Measurements from ENCODE around the gene ACTN1.

GRCh38 chr14:68922201-68922621 lies 56.9 kb downstream of the ACTN1 start:
- no peak for TF ChIP-seq TCF7L2 (IDR thresholded peaks at IDR 0.05; ENCODE audit: borderline replicate concordance, low read depth, low read length)
- TF ChIP-seq ZNF530 (tag by site-specific recombination; IDR thresholded peaks at IDR 0.05; ENCODE audit: low read depth): no peak
- no peak for TF ChIP-seq CTCF (tag by site-specific recombination; IDR thresholded peaks at IDR 0.05)
- TF ChIP-seq PATZ1 (tag by site-specific recombination; IDR thresholded peaks at IDR 0.05): no peak
- TF ChIP-seq ZNF302 (tag by site-specific recombination; IDR thresholded peaks at IDR 0.05; ENCODE audit: low read depth): no peak
- no peak for TF ChIP-seq TSHZ1 (tag by site-specific recombination; IDR thresholded peaks at IDR 0.05; ENCODE audit: borderline replicate concordance)
- no peak for TF ChIP-seq BCL6B (tag by site-specific recombination; IDR thresholded peaks at IDR 0.05)
- TF ChIP-seq ZNF529 (tag by site-specific recombination; IDR thresholded peaks at IDR 0.05; ENCODE audit: insufficient replicate concordance): no peak
- TF ChIP-seq ZIC2 (tag by site-specific recombination; IDR thresholded peaks at IDR 0.05): peak; percentile 78
- no peak for TF ChIP-seq TRIM28 (IDR thresholded peaks at IDR 0.05; ENCODE audit: borderline replicate concordance, low read length)
- no peak for TF ChIP-seq ZNF501 (tag by site-specific recombination; IDR thresholded peaks at IDR 0.05)
- TF ChIP-seq ZBTB44 (tag by site-specific recombination; IDR thresholded peaks at IDR 0.05): no peak
